ENCODE data around the gene ZNF587. TPM values are rescaled to one million over a fixed set of nuclear protein-coding genes. Genes with fewer than 3 reads are reported as not detected.
"Not testable (repeated sequence)": the region's sequence is repeated elsewhere in the genome, so short reads cannot be mapped to it uniquely, and the experiment has no call there.

The ZNF587 gene
- total and polyA plus RNA-seq, 2 of the 8 experiments (the other 6 are each of a cell fraction or from before 2014, with no cell fraction given) = 18.1 to 42.1 TPM

GRCh38 chr19:57849162-57849665, 445 bp upstream of the ZNF587 start:
- DNase-seq (ENCODE audit: low read depth in 1 of 2, low spot score in 2 of 2) = peak in 1 of 2 experiments; percentile 74
- H3K18ac ChIP-seq (ENCODE audit: extremely low read depth, low read length); H4K91ac ChIP-seq (replicated peaks; ENCODE audit: insufficient read length, low read length); H3K27me3 ChIP-seq (replicated peaks in 1 of 4; ENCODE audit: control insufficient read depth in 3 of 4, extremely low read depth in 1 of 4, insufficient read depth in 3 of 4, low read length in 3 of 4); H2BK20ac ChIP-seq (ENCODE audit: low read length); CTCF ChIA-PET (ENCODE audit: partially characterized antibody); H3K4ac ChIP-seq (replicated peaks; ENCODE audit: insufficient read length, low read depth, low read length); H3K23me2 ChIP-seq (ENCODE audit: low read depth, low read length); FAIRE-seq; H2BK12ac ChIP-seq (ENCODE audit: low read depth, low read length); H2AK5ac ChIP-seq (ENCODE audit: low read depth, low read length); H3K56ac ChIP-seq (replicated peaks; ENCODE audit: insufficient read length, low read depth, low read length); H2AFZ ChIP-seq (ENCODE audit: low read length); H3K23ac ChIP-seq (ENCODE audit: insufficient read length); H2BK15ac ChIP-seq (ENCODE audit: low read length); H2BK5ac ChIP-seq (ENCODE audit: low read depth, low read length); H2BK120ac ChIP-seq (replicated peaks; ENCODE audit: low read depth, low read length); H3K14ac ChIP-seq (ENCODE audit: insufficient read length); H4K5ac ChIP-seq (ENCODE audit: insufficient read length, low read depth, low read length); H3K4me1 ChIP-seq (replicated peaks in 1 of 4; ENCODE audit: control insufficient read depth in 3 of 4, insufficient read depth in 4 of 4, low read length in 3 of 4); H4K8ac ChIP-seq (ENCODE audit: extremely low read depth, insufficient read depth, low read length); H3K9me3 ChIP-seq (ENCODE audit: insufficient read depth in 2 of 2, low read depth in 1 of 2, low read length in 1 of 2): not testable (repeated sequence)
- peak overlapping the region; percentile 21; the same call in 1 of the 2 replicates for H3K27ac ChIP-seq (ENCODE audit: low read depth, low read length)
- peak overlapping the region; percentile 79 to 81 (median 79); a peak in 7 of 8 replicates for H3K4me3 ChIP-seq (ENCODE audit: extremely low read depth in 1 of 4, insufficient read depth in 2 of 4, low read depth in 3 of 4, low read length in 4 of 4)
- POLR2A ChIA-PET (ENCODE audit: partially characterized antibody) = interaction anchor here (0.6 to 10.6 kb wide), 17 partner anchors 8 to 334 kb away, joined by 3 to 103 read pairs (median 4); partner anchors contain the start of genes ZNF154, ZNF549, ZNF552 and ZNF587B
- peaks cover 0 to 27% (median 4%) of the 10 kb centered on the region in 4 experiments; a peak in 5 of 8 replicates for H3K36me3 ChIP-seq (ENCODE audit: control insufficient read depth in 2 of 4, insufficient read depth in 4 of 4, low read length in 3 of 4)
- H3K79me1 ChIP-seq (ENCODE audit: low read depth, low read length) = peaks cover 11% of the 10 kb centered on the region
- WGBS, 2 experiments (ENCODE audit: extremely low coverage in 1 of 2, insufficient coverage in 1 of 2, insufficient read length in 1 of 2, insufficient replicate concordance in 2 of 2, low coverage in 1 of 2, low lambda C conversion rate in 2 of 2, missing lambda C conversion rate in 1 of 2) = 37% methylated on average over 2 of the region's 2 CpGs; no CpG with 5 or more reads in 1 of the 2 experiments
- peaks cover 4 to 60% of the 10 kb centered on the region in 2 experiments; a peak in 3 of 4 replicates for H3K79me2 ChIP-seq (ENCODE audit: control insufficient read depth in 1 of 2, insufficient read depth in 2 of 2, low read length in 2 of 2)
- peaks cover 2 to 11% of the 10 kb centered on the region in 2 experiments for H4K20me1 ChIP-seq (replicated peaks in 1 of 2; ENCODE audit: control insufficient read depth in 1 of 2, insufficient read depth in 2 of 2, low read length in 2 of 2)
- H3K9ac ChIP-seq (replicated peaks in 1 of 4; ENCODE audit: extremely low read depth in 1 of 4, low read depth in 3 of 4, low read length in 3 of 4) = peak overlapping the region in 1 of 4 experiments; percentile 87; a peak in 1 of 7 replicates
- H3K4me2 ChIP-seq (ENCODE audit: insufficient read depth in 1 of 2, low read depth in 2 of 2, low read length in 2 of 2) = peak overlapping the region; percentile 71 to 88; a peak in 2 of 4 replicates

Measured in H1 (cell line).